ENCODE data around the gene ARL4D. TPM values are rescaled to one million over a fixed set of nuclear protein-coding genes. Genes with fewer than 3 reads are reported as not detected.

ARL4D gene
- total RNA-seq, 1 donor from 2014 or later, result 35.7 TPM

- Mint-ChIP-seq H3K4me3 (ENCODE audit: unreplicated experiment) (no peak overlapping the region), H3K9me3 (ENCODE audit: unreplicated experiment) (no peaks in the 10 kb centered on the region), H3K27me3 (ENCODE audit: unreplicated experiment) (peaks cover 1% of the 10 kb centered on the region), H3K27ac (ENCODE audit: unreplicated experiment) (no peak overlapping the region), H3K4me1 (ENCODE audit: unreplicated experiment) (peaks cover 54% of the 10 kb centered on the region), H3K36me3 (ENCODE audit: low read depth, unreplicated experiment) (no peaks in the 10 kb centered on the region)
- DNase-seq (ENCODE audit: low spot score), result no peak
- no peak for TF ChIP-seq CTCF (IDR thresholded peaks at IDR 0.05; ENCODE audit: unreplicated experiment)
Observed at GRCh38 chr17:43406676-43407645, 8.2 kb downstream of the ARL4D start.

- Mint-ChIP-seq H3K27me3 (ENCODE audit: unreplicated experiment) (no peaks in the 10 kb centered on the region), H3K36me3 (ENCODE audit: low read depth, unreplicated experiment) (no peaks in the 10 kb centered on the region), H3K27ac (ENCODE audit: unreplicated experiment) (no peak overlapping the region), H3K4me3 (ENCODE audit: unreplicated experiment) (no peak overlapping the region), H3K9me3 (ENCODE audit: unreplicated experiment) (no peaks in the 10 kb centered on the region), H3K4me1 (ENCODE audit: unreplicated experiment) (peaks cover 39% of the 10 kb centered on the region)
- no peak for DNase-seq (ENCODE audit: low spot score)
- no peak for TF ChIP-seq CTCF (IDR thresholded peaks at IDR 0.05; ENCODE audit: unreplicated experiment)
Observed at GRCh38 chr17:43409131-43409530, 10.3 kb downstream of the ARL4D start.

- Mint-ChIP-seq H3K27ac (ENCODE audit: unreplicated experiment) (peak overlapping the region; percentile 50), H3K9me3 (ENCODE audit: unreplicated experiment) (no peaks in the 10 kb centered on the region), H3K4me3 (ENCODE audit: unreplicated experiment) (no peak overlapping the region), H3K27me3 (ENCODE audit: unreplicated experiment) (no peaks in the 10 kb centered on the region), H3K36me3 (ENCODE audit: low read depth, unreplicated experiment) (no peaks in the 10 kb centered on the region), H3K4me1 (ENCODE audit: unreplicated experiment) (peaks cover 38% of the 10 kb centered on the region)
- no peak for DNase-seq (ENCODE audit: low spot score)
- no peak for TF ChIP-seq CTCF (IDR thresholded peaks at IDR 0.05; ENCODE audit: unreplicated experiment)
Observed at GRCh38 chr17:43410557-43411368, 12.0 kb downstream of the ARL4D start.

GRCh38 chr17:43411369-43411677 is 12.5 kb downstream of the ARL4D start:
- Mint-ChIP-seq H3K27me3 (ENCODE audit: unreplicated experiment) (no peaks in the 10 kb centered on the region), H3K4me3 (ENCODE audit: unreplicated experiment) (peak overlapping the region; percentile 26), H3K4me1 (ENCODE audit: unreplicated experiment) (peaks cover 38% of the 10 kb centered on the region), H3K9me3 (ENCODE audit: unreplicated experiment) (no peaks in the 10 kb centered on the region), H3K27ac (ENCODE audit: unreplicated experiment) (peak overlapping the region; percentile 50), H3K36me3 (ENCODE audit: low read depth, unreplicated experiment) (no peaks in the 10 kb centered on the region)
- DNase-seq (ENCODE audit: low spot score), result no peak
- no peak for TF ChIP-seq CTCF (IDR thresholded peaks at IDR 0.05; ENCODE audit: unreplicated experiment)
